GM10266 (cell line): ENCODE data around the gene WDR20.

ENCODE experiments used
- DNase-seq: peaks from one replicate; pipeline ENCODE4 v3.0.0; 2012; ENCODE audit errors: extremely low spot score
- TF ChIP-seq, protein P1 (sequence below): IDR thresholded peaks from 2 replicates; pipeline ENCODE4 v1.5.1; 2012; ENCODE audit warnings: mild to moderate bottlenecking, low read depth; ENCODE audit not compliant: control insufficient read depth, insufficient read depth; ENCODE audit errors: missing control alignments

Gene WDR20, protein sequence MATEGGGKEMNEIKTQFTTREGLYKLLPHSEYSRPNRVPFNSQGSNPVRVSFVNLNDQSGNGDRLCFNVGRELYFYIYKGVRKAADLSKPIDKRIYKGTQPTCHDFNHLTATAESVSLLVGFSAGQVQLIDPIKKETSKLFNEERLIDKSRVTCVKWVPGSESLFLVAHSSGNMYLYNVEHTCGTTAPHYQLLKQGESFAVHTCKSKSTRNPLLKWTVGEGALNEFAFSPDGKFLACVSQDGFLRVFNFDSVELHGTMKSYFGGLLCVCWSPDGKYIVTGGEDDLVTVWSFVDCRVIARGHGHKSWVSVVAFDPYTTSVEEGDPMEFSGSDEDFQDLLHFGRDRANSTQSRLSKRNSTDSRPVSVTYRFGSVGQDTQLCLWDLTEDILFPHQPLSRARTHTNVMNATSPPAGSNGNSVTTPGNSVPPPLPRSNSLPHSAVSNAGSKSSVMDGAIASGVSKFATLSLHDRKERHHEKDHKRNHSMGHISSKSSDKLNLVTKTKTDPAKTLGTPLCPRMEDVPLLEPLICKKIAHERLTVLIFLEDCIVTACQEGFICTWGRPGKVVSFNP

DNA sequence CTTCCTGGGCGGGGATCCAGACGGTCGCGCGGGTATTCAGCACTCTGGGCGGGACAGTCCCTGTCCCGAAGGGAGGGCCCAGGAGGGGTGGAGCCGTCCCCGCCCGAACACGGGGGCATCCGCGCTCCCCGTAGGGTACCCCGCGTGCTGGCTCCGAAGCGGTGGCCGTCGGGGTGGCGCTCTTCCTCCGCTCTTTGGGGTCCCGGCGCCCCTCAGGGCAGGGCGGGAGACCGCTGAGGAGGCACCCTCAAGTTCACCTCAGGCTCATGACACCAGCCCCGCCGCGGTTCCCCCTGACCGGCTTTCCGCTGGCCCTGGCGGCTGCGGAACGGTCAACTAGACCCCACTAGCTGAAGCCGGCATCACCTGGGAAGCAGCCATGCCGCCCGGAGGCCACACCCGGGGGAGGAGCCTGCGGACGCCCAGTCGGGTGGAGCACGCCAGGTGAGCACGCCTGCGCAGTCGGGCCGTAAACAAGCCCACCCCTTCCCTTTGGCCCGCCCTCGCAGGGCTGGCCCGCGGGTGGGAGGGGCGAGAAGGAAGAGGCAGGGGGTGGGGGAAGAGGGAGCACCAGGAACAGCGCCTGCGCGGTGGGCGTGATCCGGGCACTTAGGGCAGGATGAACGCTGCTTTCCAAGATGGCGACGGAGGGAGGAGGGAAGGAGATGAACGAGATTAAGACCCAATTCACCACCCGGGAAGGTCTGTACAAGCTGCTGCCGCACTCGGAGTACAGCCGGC is at the start of gene WDR20:
TSS of gene WDR20 (plus strand) at position 612 of the 741 bp plus-strand sequence. CDS start at position 639, 27 bp downstream.
- TF ChIP-seq, protein P1, sequence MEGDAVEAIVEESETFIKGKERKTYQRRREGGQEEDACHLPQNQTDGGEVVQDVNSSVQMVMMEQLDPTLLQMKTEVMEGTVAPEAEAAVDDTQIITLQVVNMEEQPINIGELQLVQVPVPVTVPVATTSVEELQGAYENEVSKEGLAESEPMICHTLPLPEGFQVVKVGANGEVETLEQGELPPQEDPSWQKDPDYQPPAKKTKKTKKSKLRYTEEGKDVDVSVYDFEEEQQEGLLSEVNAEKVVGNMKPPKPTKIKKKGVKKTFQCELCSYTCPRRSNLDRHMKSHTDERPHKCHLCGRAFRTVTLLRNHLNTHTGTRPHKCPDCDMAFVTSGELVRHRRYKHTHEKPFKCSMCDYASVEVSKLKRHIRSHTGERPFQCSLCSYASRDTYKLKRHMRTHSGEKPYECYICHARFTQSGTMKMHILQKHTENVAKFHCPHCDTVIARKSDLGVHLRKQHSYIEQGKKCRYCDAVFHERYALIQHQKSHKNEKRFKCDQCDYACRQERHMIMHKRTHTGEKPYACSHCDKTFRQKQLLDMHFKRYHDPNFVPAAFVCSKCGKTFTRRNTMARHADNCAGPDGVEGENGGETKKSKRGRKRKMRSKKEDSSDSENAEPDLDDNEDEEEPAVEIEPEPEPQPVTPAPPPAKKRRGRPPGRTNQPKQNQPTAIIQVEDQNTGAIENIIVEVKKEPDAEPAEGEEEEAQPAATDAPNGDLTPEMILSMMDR = peak; percentile 16

DNA sequence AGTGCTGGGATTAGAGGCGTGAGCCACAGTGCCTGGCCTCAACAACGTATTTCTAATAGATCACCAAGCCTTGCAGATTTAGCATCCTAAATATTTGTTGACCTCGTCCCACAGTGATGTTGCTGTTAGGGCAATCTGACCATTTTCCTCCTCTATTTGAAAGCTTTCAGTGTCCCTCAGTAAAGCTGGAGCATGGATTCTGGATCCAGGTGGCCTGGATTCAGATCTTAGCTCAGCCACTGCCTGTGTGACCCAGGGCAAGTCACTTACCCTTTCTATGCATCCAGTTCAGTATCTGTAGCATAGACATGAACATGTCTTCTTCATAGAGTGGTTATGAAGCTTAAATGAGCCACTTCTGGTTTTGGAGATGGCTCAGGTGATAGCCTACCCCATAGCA is 49.0 kb upstream of the WDR20 start:
- DNase-seq = no peak
- TF ChIP-seq, protein P1 = no peak

More for the DNA sequence above, at the start of gene WDR20:
- DNase-seq = peak; percentile 100

DNA sequence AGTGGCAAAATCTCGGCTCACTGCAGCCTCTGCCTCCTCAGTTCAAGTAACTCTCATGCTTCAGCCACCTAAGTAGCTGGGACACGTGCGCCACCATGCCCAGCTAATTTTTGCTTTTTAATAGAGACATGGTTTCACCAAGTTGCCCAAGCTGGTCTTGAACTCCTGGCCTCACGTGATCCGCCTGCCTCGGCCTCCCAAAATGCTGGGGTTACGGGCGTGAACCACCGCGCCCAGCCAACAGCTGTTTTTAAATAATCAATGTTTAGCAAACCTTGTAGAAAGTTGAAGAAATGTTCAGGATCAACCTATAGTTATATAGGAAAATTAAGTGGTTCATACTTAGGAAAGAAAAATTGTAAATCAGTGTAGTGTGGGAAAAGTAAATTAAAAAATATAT is 46.9 kb upstream of the WDR20 start:
- TF ChIP-seq, protein P1 = no peak
- DNase-seq = no peak

DNA sequence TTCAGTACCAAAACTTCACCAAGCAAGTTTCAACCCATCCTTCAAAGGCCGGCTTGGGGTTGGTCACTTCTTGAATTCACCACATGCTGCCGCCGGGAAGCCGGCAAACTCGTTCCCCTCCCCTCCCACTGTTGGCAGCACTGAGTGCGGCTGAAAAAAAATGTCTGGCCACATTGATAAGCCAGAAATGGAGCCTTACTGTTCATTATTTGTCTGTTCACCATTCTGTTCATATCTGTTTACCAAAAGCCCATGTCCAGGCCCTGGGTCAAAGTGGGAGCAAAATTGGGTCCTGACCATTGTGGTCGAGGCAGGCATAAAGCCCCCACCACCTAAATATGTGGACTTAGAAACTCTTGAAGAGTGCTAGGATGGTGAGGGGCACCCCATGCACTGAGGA is 45.6 kb upstream of the WDR20 start:
- no peak for DNase-seq
- TF ChIP-seq, protein P1 = no peak

DNA sequence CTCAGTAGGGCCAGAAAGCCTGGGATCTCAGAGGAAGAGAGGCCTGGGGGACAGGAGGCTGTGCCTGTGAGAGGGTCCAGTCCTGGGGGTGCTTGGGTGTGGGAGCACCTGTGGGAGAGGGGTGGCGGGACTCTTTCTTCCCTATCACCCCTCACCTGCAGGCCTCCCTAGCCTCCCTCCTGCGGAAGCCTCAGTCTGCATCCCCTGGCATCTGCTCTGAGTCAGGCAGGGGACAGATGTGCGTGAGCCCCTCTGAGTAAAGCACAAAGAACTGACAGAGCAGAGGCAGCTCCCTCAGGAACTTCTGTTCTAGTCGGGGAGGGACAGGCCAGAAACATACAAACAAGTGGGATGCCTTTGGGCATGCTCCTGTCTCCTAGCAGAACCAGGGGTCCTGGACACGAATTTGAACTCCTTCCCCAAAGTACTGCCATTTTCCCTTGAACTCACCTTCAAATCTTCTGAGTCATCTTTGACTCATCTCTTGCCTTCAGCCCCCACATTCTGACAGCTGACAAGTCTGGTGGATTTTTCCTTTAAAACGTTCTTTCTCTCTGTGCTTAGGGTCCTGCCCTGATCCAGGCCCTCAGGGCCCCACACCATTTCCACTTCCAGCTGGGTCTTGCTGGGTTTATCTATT is 44.3 kb upstream of the WDR20 start:
- no peak for DNase-seq
- TF ChIP-seq, protein P1 = no peak

DNA sequence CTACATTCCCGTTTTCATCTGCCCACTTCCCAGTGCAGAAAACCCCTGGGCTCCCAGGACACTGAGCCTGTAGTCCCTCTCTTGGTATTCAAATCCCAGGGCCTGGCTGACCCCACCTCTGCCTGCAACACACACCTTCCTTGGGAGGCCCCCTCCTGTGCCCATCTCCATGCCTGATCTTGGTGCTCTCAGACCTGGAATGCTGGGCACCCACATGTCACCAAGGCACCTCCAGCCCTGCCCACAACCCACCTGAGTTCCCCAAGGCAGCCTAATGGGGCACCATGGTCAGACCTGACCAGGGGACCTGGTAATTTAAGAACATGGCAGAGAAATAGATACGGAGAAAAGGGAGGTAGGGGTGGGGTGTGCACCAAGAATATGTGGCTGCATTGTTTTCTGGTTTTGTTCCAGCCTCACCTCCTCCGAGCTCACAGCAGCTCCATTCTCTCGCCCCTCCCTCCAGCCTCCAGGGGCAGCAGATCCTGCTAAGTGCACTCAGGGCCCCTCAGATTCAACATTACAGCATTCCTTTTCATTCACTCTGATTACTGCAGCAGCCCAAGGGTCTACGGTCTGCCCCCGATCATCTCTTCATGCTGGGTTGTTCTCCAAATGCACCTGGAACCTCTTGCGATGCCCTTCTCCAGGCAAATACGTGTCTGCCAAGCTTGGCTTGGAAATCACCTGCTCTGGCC is 43.7 kb upstream of the WDR20 start:
- no peak for DNase-seq

More for the DNA sequence above, 43.7 kb upstream of the WDR20 start:
- TF ChIP-seq, protein P1 = no peak
